ENCODE data around the gene NINJ2.

The NINJ2 gene

DNA sequence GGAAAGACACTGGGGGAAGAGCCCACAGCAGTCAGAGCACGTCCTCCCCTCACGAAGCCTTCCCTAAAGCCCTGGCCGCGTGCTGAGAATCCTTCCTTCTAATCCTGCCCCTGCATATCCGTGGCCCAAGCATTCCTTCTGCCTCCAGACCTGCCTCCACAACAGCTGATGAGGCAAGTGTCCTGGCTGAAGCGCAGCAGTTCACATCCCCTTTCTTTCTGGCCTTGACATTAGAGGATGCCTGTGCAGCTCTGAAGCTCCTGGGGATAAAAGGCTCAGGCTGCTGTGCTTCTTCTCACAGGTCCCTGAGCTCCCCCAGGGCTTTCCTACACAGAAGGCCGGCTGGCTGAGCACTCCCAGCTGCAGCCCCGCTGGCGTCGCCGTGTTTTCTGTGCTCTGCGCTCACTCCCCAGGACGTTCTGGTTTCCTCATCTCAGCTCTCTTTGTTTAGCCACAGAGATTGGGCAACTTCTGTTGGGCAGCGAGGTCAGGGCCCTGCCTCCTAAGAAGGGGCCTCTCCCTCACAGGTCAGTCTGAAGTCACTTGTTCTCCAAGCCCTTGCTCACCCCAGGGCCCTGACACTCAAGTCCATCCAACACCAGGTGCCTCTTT lies 45.8 kb downstream of the NINJ2 start:
- TF ChIP-seq, protein P1, sequence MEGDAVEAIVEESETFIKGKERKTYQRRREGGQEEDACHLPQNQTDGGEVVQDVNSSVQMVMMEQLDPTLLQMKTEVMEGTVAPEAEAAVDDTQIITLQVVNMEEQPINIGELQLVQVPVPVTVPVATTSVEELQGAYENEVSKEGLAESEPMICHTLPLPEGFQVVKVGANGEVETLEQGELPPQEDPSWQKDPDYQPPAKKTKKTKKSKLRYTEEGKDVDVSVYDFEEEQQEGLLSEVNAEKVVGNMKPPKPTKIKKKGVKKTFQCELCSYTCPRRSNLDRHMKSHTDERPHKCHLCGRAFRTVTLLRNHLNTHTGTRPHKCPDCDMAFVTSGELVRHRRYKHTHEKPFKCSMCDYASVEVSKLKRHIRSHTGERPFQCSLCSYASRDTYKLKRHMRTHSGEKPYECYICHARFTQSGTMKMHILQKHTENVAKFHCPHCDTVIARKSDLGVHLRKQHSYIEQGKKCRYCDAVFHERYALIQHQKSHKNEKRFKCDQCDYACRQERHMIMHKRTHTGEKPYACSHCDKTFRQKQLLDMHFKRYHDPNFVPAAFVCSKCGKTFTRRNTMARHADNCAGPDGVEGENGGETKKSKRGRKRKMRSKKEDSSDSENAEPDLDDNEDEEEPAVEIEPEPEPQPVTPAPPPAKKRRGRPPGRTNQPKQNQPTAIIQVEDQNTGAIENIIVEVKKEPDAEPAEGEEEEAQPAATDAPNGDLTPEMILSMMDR (IDR thresholded peaks at IDR 0.05; ENCODE audit: low read depth, low read length), result no peak
- H3K4me3 ChIP-seq (ENCODE audit: low read depth, low read length), result no peak overlapping the region

DNA sequence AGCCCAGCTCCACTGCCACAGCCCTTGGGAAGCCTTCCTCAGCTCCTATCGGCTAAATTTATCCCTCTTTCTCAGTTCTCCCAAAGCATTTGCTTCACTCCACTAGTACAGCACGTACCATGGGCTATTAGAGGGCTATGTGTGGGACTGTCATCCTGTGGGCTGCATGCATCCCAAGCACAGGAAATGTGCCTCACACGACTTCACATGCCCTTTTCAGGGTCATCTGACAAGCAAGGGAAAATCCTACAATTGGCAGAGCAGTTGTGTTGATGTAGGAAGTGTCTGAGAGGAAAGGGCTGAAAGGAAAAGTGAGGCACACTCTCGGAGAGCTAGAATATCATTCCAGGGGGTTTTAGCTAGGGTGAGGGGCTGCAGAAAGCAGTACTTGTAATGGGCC lies 47.6 kb downstream of the NINJ2 start:
- no peak overlapping the region for H3K4me3 ChIP-seq (ENCODE audit: low read depth, low read length)
- TF ChIP-seq, protein P1 (IDR thresholded peaks at IDR 0.05; ENCODE audit: low read depth, low read length), result no peak

DNA sequence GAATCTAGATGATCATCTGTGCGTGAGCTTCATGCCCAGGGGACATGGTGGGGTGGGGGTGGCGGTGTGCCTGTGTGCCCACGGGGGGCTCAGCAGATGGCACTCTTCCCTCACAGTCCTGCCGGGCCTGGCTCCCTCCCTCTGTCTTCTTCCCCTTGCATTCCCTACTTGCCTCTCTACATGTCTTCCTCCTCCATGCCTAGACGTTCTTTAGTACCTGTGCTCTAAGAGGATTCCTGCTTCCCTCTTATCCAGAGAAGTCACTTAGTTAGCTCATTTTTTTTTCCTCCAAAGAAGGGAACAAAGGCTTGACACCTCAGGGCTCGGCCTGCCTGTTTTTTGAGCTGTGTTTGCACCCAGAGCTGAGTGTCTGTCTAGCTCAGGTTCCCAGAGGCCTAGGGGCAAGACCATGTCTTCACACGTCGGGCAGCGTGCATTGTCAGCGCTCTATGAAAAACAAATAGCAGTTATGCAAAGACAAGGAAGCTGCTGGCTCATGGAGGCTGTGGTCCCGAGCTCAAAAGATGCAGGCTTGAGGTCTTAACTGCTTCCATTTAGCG lies 48.8 kb downstream of the NINJ2 start:
- H3K4me3 ChIP-seq (ENCODE audit: low read depth, low read length), result no peak overlapping the region
- TF ChIP-seq, protein P1 (IDR thresholded peaks at IDR 0.05; ENCODE audit: low read depth, low read length), result no peak

DNA sequence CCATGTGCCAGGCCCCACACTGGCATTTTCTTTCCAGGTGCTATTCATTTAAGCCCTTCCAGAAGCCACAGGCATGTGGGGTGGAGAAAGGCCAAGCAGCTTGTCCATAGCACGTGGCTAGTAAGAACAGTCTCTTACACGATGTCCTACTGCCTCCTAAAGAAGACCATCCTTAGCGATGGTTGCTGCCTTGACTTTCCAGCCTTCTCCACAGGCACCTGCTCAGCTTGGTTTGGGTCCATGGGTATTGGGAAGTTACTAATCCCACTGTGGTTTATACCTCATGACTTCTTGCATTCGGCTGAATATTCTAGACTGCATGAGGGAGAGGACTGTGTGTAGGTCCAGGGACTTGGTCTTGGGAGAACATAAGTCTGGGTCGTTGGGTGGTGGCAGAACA lies 49.2 kb downstream of the NINJ2 start:
- no peak overlapping the region for H3K4me3 ChIP-seq (ENCODE audit: low read depth, low read length)

DNA sequence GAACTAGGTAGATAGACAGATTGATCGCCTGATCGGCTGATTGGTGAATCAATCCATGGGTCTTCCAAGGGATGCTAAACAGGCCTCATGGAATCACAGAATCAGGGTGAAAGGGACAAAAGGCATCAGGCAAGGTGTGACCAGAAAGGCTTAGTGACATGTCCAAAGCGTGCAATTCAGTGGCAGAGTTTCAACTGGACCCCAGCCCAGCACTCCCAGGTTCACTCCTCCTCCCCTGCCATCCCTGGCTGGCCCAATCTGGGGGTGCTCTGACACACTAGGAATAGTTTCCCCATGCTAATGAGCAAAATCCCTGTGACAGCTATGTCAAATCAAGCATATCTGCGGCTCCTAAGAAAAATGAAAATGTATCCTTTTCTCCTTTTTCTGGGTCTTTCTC lies 50.4 kb downstream of the NINJ2 start:
- TF ChIP-seq, protein P1 (IDR thresholded peaks at IDR 0.05; ENCODE audit: low read depth, low read length), result no peak
- no peak overlapping the region for H3K4me3 ChIP-seq (ENCODE audit: low read depth, low read length)

More for the DNA sequence above, 49.2 kb downstream of the NINJ2 start:
- TF ChIP-seq, protein P1 (IDR thresholded peaks at IDR 0.05; ENCODE audit: low read depth, low read length), result no peak

DNA sequence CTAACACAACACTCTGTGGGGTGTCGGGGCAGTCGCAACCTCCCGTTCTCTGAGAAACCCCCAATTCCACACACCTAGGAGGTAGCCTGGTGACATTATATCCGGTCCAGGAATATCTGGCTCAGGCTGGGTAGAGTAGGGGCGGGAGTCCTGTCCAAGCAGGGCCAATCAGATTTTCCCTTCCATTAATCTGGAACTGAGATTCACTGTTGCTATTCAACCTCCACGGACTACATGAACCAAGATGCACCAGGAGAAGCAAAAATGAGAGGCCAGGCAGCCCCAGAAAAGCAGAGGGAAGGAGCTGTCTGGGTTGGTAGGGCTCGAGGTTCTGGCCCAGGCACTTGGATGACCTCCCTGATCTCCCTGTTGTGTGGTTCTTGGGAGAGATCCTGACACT lies 51.0 kb downstream of the NINJ2 start:
- TF ChIP-seq, protein P1 (IDR thresholded peaks at IDR 0.05; ENCODE audit: low read depth, low read length), result no peak

DNA sequence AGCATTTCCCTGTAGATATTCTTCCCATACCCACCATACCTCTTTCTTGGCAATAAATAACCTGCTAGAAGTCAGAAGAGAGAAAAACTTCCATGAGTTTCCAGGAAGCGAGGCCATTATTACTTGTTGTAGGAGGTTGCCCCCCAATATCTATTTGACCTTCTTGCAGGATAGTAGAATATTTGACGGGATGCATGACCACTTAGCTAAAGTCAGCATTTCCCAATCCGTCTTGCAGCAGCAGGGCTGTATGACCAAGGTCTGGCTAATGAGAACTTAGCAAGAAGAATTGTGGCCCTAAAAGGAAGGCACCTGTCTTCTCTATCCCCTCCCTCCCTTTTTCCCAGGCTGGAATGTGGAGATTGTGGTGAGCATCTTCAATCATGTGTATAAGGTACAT lies 51.5 kb downstream of the NINJ2 start:
- no peak overlapping the region for H3K4me3 ChIP-seq (ENCODE audit: low read depth, low read length)
- TF ChIP-seq, protein P1 (IDR thresholded peaks at IDR 0.05; ENCODE audit: low read depth, low read length), result no peak

More for the DNA sequence above, 51.0 kb downstream of the NINJ2 start:
- H3K4me3 ChIP-seq (ENCODE audit: low read depth, low read length), result no peak overlapping the region
